ENCODE measurements around the gene KRTAP4-8. TPM values are rescaled to one million over a fixed set of nuclear protein-coding genes. Genes with fewer than 3 reads are reported as not detected.
"Not testable (repeated sequence)": the region's sequence is repeated elsewhere in the genome, so short reads cannot be mapped to it uniquely, and the experiment has no call there.

Gene KRTAP4-8
- not detected in 2 replicates for total RNA-seq (2014; rRNA removed; shearing (Covaris generic))

DNA sequence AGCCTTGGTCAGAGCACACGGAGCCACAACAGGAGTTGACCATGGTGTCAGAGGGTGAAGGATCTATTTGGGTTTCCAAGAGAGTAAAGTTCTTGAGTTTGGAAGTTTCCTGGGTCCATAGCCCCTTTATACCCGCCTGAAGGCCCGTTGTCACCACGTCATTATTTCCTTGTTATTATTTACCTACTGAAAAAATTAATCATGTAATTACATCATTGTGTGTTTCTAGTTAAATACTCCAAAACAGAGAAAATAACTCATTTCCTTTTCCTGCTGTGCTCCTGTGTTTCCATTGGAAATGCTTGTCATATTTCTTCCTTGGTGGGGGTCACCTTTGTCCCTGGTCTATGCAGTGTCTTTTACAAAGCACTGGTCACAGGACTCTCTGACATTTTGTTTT lies at the start of gene KRTAP4-8:
TSS of gene KRTAP4-8 (minus strand) at position 101 of the 400 bp plus-strand sequence. CDS start at position 43, 58 bp downstream.
- no peak for DNase-seq (ENCODE audit: low read depth)

GRCh38 chr17:41145261-41145660 lies 47.3 kb upstream of the KRTAP4-8 start:
- DNase-seq (ENCODE audit: low read depth) = no peak

DNA sequence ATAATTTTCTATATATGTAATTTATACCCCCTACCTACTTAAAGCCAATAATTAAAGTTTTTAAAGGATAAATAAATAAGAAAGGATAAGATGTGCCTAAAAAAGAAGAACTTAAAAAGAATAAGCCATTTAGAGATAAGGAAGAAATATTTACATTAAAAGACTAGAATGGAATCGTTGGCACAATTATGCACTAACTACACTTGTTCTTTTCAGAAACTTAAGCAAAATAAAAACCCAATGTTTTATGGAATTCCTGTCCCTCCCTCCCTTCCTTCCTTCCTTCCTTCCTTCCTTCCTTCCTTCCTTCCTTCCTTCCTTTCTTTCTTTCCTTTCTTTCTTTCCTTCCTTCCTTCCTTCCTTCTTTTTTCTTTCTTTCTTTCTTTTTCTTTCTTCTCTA lies 46.9 kb upstream of the KRTAP4-8 start:
- no peak for DNase-seq (ENCODE audit: low read depth)

GRCh38 chr17:41141361-41141760 lies 43.4 kb upstream of the KRTAP4-8 start:
- no peak for DNase-seq (ENCODE audit: low read depth)

DNA sequence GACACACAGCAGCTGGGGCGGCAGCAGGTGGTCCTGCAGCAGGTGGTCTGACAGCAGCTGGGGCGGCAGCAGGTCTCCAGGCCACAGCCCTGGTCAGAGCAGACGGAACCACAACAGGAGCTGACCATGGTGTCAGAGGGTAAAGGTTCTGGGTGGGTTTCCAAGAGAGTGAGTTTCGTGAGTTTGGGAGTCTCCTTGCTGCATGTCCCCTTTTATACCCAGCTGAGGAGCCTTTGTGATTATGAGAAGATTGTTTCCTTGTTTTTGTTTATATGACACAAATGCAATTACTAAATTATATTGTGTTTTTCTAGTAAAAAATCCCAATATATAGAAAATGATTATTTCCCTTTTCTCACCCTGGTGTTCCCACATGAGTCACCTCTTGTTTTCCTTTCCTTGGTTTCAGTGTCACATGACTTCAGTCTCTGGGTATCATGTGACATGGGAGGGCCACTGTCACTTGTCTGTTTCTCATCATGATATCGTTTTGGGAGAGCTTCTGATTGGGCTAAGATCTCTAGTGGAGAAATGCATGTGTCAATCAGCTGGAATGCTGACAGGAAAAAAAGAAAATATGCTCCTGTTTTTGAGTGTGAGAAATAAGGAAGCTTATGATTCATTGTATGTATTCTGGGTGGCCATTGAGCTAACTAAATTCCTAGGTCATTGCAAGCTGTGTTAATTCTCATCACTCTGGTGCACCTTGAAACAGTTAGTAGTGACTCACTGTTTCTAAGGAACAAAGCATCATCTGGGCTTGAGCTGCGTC lies 42.6 kb upstream of the KRTAP4-8 start, which contains the start of gene KRTAP4-6:
TSS of gene KRTAP4-6 (minus strand) at position 185 of the 772 bp plus-strand sequence. CDS start at position 128, 57 bp downstream.
- DNase-seq (ENCODE audit: low read depth) = peak; percentile 46

GRCh38 chr17:41139865-41140264 lies 41.9 kb upstream of the KRTAP4-8 start:
- not testable (repeated sequence) for DNase-seq (ENCODE audit: low read depth)

GRCh38 chr17:41133880-41134735 lies 36.2 kb upstream of the KRTAP4-8 start:
- DNase-seq (ENCODE audit: low read depth) = no peak

GRCh38 chr17:41131979-41132378 lies 34.0 kb upstream of the KRTAP4-8 start:
- DNase-seq (ENCODE audit: low read depth) = no peak

- no peak for DNase-seq (ENCODE audit: low read depth)
Observed at GRCh38 chr17:41127371-41127770, 29.4 kb upstream of the KRTAP4-8 start.

GRCh38 chr17:41126412-41126811 lies 28.5 kb upstream of the KRTAP4-8 start:
- no peak for DNase-seq (ENCODE audit: low read depth)

DNA sequence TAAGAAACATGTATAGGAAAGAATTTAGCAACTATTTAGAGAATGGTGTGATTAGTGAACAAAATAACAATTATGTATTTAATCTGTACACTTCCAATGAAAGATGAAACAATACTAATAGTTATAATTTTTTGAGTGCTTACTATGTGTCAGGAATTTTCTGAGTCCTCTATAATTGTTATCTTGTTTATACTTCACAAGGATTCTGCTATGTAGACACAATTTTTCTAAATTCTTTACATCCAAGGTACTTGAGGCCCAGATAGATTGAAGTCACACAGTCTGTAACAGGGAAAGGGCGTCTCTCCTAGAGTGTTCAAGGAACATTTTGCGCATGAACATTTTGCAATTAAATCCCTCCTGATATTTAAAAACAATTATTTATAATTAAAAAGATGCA lies 27.1 kb upstream of the KRTAP4-8 start:
- DNase-seq (ENCODE audit: low read depth) = no peak

DNA sequence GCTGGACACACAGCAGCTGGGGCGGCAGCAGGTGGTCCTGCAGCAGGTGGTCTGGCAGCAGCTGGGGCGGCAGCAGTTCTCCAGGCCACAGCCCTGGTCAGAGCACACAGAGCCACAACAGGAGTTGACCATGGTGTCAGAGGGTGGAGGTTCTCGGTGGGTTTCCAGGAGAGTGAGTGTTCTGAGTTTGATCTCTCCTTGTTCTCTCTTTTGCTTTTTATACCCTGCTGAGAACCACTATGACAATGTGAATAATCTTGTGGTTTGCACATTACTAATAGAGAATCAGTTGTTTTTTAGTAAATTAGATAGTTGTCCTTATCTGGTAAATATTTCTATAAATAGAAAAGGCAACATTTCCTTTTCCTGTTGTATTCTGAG lies 26.0 kb upstream of the KRTAP4-8 start, which contains the start of gene KRTAP4-12:
TSS of gene KRTAP4-12 (minus strand) at position 192 of the 381 bp plus-strand sequence. CDS start at position 132, 60 bp downstream.
- not testable (repeated sequence) for DNase-seq (ENCODE audit: low read depth)

DNA sequence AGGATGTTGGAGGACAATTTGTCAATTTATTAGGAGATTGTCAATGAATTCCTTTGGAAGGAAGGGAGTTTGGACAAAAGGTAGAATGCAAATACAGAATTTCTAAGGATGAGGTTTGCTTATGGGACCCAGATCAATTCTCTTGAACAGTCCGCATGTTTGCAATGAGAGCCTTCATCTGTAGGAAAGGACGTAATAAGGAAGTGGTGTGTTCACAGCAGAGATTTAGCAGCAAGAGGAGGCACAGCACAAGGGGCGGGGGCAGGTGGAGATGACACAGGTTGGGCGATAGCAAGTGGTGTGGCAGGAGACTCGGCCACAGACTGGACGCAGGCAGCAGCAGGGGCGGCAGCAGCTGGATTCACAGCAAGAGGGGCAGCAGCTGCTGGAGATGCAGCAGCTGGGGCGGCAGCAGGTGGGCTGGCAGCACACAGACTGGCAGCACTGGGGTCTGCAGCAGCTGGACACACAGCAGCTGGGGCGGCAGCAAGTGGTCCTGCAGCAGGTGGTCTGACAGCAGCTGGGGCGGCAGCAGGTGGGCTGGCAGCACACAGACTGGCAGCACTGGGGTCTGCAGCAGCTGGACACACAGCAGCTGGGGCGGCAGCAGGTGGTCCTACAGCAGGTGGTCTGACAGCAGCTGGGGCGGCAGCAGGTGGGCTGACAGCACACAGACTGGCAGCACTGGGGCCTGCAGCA lies 25.5 kb upstream of the KRTAP4-8 start:
- not testable (repeated sequence) for DNase-seq (ENCODE audit: low read depth)

DNA sequence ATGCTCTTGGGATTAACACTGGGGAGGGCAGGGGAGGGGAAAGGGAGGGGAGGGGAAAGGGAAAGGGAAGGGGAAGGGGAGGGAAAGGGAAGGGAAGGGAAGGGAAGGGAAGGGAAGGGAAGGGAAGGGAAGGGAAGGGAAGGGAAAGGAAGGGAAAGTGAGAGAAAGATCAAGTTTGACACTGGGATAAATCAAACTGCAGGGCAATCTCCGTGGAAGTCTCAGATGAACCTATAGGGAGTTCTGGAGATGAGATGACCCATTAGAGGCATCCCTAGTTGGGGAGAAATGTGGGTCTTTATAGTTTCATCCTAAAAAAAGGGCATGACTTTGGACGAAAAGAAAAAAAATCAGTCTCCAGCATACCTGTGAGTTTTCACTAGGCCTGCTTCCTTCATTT lies 23.8 kb upstream of the KRTAP4-8 start:
- no peak for DNase-seq (ENCODE audit: low read depth)

DNA sequence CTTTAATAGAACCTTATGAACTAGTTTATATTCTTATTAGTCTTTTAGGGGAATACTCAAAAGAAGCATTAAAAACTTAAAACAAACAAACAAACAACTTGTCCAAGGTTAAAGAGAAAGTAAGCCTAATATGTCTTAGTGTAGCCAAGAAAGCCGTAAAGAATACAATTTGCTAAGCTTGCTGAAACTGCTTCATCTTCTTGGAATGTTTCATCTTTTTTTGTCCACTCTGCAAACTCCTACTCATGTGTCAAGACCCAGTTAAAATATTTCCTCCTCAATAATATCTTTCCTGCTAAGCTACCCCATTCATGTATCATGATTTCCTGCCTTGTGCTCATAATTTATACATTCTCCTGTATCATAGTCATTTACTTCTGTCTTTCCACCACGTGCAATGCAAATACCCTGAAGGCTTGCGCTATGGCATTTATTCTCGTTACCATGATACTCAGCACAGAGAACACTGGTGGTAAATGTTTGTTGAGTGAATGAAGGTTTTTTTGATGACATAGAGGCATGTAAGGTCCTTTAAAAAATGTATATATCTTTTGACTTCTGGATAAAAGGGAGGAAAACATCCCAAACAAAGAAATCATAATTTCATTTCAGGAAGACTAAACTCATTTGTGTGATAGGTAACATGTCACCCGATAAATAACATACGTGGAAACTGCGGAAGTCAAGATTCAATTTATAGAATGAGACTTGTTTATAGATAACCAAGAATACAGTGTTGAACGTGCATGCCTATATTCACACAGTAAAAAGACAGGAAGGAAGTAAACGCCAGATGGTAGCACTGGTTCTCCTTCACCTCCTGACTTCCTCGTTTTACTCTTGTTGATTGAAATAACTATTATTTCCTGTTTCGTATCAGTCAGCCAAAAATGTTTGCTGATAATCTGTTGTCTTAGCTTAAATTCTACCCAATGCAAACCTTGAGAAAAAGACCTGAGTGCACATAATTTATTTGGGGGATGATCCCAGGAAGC lies 22.1 kb upstream of the KRTAP4-8 start:
- not testable (repeated sequence) for DNase-seq (ENCODE audit: low read depth)

- DNase-seq (ENCODE audit: low read depth) = no peak
Observed at GRCh38 chr17:41118721-41119120, 20.8 kb upstream of the KRTAP4-8 start.

- not testable (repeated sequence) for DNase-seq (ENCODE audit: low read depth)
Observed at GRCh38 chr17:41117846-41118386, 20.0 kb upstream of the KRTAP4-8 start, which contains the start of gene KRTAP4-11. Gene KRTAP4-11 (minus strand): TSS chr17:41118373. CDS start chr17:41118315, 58 bp downstream.

- DNase-seq (ENCODE audit: low read depth) = no peak
Observed at GRCh38 chr17:41116297-41116696, 18.4 kb upstream of the KRTAP4-8 start.

DNA sequence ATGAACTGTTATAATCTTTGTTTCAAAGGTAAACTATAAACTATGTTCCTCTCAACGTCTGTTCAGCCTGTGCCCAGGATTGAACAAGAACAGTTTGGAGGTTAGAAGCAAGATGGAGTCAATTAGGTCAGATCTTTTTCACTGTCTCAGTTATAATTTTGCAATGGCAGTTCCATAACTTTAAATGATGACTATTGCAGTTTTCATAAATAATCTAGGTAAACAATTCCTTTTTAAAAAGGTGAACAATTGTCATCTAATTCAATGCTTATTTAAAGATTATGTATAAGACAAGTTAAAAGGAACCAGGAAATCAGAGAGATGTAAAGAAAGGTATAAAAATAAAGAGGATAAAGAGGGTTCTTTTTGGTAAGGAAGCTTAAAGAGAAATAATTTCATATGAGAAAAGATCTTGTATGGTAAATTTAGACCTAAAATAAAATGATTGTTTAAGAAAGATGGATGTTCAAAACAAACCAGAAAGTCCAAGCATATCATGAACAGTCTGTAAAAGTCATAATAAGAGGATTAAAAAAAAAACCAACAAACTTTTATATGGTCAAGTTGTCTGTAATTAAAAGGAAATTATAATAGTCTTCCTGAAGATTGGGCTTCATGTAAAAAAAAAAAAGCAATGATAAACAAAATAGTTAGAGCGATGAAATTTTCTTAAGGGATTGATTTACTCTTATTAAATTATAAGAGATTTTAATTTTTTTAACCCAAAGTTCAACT lies 13.4 kb upstream of the KRTAP4-8 start:
- no peak for DNase-seq (ENCODE audit: low read depth)

Data from Daoy (cell line).